ENCODE data around the gene CST9.

Gene CST9

DNA sequence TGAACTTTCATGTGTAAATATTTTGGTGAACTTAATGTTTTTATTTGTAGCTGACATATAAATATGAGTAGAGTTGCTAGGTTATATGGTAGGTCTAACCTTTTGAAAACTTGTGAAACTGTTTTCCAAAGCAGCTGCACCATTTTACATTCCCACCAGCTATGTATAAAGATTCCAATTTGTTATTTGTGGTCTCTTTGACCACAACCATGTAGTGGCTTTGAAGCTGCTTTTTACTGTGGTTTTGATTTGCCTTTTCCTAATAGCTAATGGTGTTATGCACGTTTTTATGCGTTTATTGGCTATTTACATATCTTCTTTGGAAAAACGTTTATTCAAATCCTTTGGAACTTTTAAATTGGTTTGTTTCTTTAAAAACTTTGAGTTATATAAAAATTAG lies 21.8 kb upstream of the CST9 start:
- Histone ChIP-seq H3K4me2 (ENCODE audit: insufficient read depth, low read length) (no peak overlapping the region), H3K79me2 (ENCODE audit: insufficient read depth, low read length) (no peaks in the 10 kb centered on the region), H3K27me3 (ENCODE audit: insufficient read depth, low read length, poor library complexity) (peaks cover 19% of the 10 kb centered on the region), H3K4me3 (ENCODE audit: low read depth in 1 of 2, low read length in 2 of 2) (no peak overlapping the region), H3K4me1 (ENCODE audit: insufficient read depth, low read length) (peaks cover 7% of the 10 kb centered on the region), H3K9me3 (ENCODE audit: insufficient read depth, low read length, severe bottlenecking) (no peaks in the 10 kb centered on the region), H3K36me3 (ENCODE audit: insufficient read depth, low read length) (no peaks in the 10 kb centered on the region), H3K27ac (ENCODE audit: low read length) (no peak overlapping the region), H4K20me1 (ENCODE audit: insufficient read depth, low read length) (no peaks in the 10 kb centered on the region; the same call in 1 of the 2 replicates), H3K9ac (ENCODE audit: low read depth, low read length) (no peak overlapping the region), H2AFZ (ENCODE audit: low read depth, low read length) (no peak overlapping the region)
- ATAC-seq (ENCODE audit: insufficient read depth, low read depth): no peak
- no peak for TF ChIP-seq EZH2 (IDR thresholded peaks at IDR 0.05; ENCODE audit: borderline replicate concordance, low read depth, low read length, severe bottlenecking)
- TF ChIP-seq, protein P1, sequence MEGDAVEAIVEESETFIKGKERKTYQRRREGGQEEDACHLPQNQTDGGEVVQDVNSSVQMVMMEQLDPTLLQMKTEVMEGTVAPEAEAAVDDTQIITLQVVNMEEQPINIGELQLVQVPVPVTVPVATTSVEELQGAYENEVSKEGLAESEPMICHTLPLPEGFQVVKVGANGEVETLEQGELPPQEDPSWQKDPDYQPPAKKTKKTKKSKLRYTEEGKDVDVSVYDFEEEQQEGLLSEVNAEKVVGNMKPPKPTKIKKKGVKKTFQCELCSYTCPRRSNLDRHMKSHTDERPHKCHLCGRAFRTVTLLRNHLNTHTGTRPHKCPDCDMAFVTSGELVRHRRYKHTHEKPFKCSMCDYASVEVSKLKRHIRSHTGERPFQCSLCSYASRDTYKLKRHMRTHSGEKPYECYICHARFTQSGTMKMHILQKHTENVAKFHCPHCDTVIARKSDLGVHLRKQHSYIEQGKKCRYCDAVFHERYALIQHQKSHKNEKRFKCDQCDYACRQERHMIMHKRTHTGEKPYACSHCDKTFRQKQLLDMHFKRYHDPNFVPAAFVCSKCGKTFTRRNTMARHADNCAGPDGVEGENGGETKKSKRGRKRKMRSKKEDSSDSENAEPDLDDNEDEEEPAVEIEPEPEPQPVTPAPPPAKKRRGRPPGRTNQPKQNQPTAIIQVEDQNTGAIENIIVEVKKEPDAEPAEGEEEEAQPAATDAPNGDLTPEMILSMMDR (IDR thresholded peaks at IDR 0.05; ENCODE audit: borderline replicate concordance, extremely low read depth, low read length, poor library complexity, severe bottlenecking): no peak
- DNase-seq: no peak

DNA sequence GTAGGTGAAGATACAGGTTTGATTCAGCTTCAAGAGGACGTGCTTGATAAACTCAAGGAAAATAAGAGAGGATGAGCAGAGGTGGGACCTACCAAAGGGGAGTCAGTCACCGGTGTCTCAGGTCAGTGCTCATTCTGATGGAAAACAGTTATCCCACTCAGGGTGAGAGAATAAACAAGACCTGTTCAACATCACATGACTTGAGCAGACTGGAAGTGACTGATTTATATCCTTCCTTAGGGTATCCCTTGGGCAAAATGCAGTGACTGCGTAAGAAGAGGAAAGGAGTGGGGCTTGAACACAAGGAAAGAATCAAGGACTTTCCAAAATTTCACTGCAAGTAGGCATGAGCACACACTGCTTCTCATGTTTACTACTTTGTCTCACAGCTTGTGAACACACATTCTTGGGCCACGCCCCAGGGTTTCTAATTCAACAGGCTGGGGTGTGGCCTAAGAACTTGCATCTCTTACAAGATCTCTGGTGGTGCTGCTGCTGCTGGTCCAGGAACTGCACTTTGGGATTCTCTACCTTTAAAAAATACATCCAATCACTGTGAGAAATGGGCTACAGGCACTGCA lies 20.4 kb upstream of the CST9 start:
- DNase-seq (no peak), ATAC-seq (ENCODE audit: insufficient read depth, low read depth) (no peak)
- H3K4me2 ChIP-seq (ENCODE audit: insufficient read depth, low read length): no peak overlapping the region

DNA sequence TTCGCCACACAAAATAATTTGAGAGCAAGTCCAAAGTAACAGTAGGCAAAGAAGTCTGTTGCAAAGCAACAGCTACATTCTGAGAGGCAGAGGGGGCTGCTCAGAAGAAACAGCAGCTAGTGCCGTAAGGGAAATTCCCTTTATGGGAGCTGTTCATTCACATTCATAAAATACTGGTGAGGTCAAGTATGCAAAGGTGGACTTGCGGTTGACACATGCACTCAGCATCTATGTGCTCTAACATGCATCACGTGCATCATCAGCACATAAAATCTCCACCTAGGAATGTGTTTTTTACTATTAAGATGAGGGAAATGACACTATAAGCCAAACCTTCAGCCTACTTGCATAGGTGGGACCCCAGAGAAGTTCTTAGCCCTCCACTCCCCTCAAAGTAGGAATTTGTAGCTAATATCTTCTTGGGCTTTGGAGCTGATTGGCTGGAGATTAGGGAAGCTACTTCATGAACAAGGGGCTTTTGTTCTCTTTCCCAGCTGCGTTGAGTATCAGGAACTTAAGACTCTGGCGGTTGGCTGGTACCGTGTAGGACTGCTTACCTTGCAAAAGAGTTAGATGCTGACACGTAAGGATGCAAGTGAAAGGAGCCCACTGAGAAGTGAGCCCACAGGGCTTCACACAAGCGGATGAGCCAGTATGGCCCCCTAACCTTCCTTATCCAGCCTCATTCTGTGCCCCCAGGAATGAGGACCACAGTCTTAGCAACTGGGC lies 19.7 kb upstream of the CST9 start:
- Histone ChIP-seq H3K36me3 (ENCODE audit: insufficient read depth, low read length) (no peaks in the 10 kb centered on the region), H3K27ac (ENCODE audit: low read length) (no peak overlapping the region), H3K4me1 (ENCODE audit: insufficient read depth, low read length) (peaks cover 7% of the 10 kb centered on the region), H3K9me3 (ENCODE audit: insufficient read depth, low read length, severe bottlenecking) (no peaks in the 10 kb centered on the region), H2AFZ (ENCODE audit: low read depth, low read length) (no peak overlapping the region), H3K4me2 (ENCODE audit: insufficient read depth, low read length) (no peak overlapping the region), H4K20me1 (ENCODE audit: insufficient read depth, low read length) (no peaks in the 10 kb centered on the region; the same call in 1 of the 2 replicates), H3K27me3 (ENCODE audit: insufficient read depth, low read length, poor library complexity) (peaks cover 17% of the 10 kb centered on the region), H3K79me2 (ENCODE audit: insufficient read depth, low read length) (no peaks in the 10 kb centered on the region), H3K4me3 (ENCODE audit: low read depth in 1 of 2, low read length in 2 of 2) (no peak overlapping the region), H3K9ac (ENCODE audit: low read depth, low read length) (no peak overlapping the region)
- ATAC-seq (ENCODE audit: insufficient read depth, low read depth): no peak
- TF ChIP-seq, protein P1 (IDR thresholded peaks at IDR 0.05; ENCODE audit: borderline replicate concordance, extremely low read depth, low read length, poor library complexity, severe bottlenecking): no peak
- TF ChIP-seq EZH2 (IDR thresholded peaks at IDR 0.05; ENCODE audit: borderline replicate concordance, low read depth, low read length, severe bottlenecking): no peak
- no peak for DNase-seq

More for the DNA sequence above, 20.4 kb upstream of the CST9 start:
- peaks cover 7% of the 10 kb centered on the region for H3K4me1 ChIP-seq (ENCODE audit: insufficient read depth, low read length)
- no peak overlapping the region for H3K4me3 ChIP-seq (ENCODE audit: low read depth in 1 of 2, low read length in 2 of 2)
- H4K20me1 ChIP-seq (ENCODE audit: insufficient read depth, low read length): no peaks in the 10 kb centered on the region; the same call in 1 of the 2 replicates
- no peaks in the 10 kb centered on the region for H3K79me2 ChIP-seq (ENCODE audit: insufficient read depth, low read length)
- H3K27ac ChIP-seq (ENCODE audit: low read length): no peak overlapping the region
- no peaks in the 10 kb centered on the region for H3K9me3 ChIP-seq (ENCODE audit: insufficient read depth, low read length, severe bottlenecking)
- no peak overlapping the region for H2AFZ ChIP-seq (ENCODE audit: low read depth, low read length)
- H3K36me3 ChIP-seq (ENCODE audit: insufficient read depth, low read length): no peaks in the 10 kb centered on the region
- no peak overlapping the region for H3K9ac ChIP-seq (ENCODE audit: low read depth, low read length)
- H3K27me3 ChIP-seq (ENCODE audit: insufficient read depth, low read length, poor library complexity): peaks cover 17% of the 10 kb centered on the region
- TF ChIP-seq, protein P1 (IDR thresholded peaks at IDR 0.05; ENCODE audit: borderline replicate concordance, extremely low read depth, low read length, poor library complexity, severe bottlenecking): no peak
- TF ChIP-seq EZH2 (IDR thresholded peaks at IDR 0.05; ENCODE audit: borderline replicate concordance, low read depth, low read length, severe bottlenecking): no peak

Data from DND-41 (cell line).